Thyroid gland (tissue), 4 donors: ENCODE data around the gene IL22RA1.

Source experiments
- CTCF ChIP-seq, 6 experiments: fragments of 200-600 bp in 3 of 6; fragments of 450-650 bp in 3 of 6; sonication (generic) in 3 of 6; IDR thresholded peaks; one replicate each; pipeline ENCODE4 v1.5.1; 2016 to 2019; ENCODE audit warnings: antibody characterized with exemption in 6 of 6, mild to moderate bottlenecking in 2 of 6, inconsistent platforms in 1 of 6, moderate library complexity in 1 of 6
- POLR2A ChIP-seq, 2 donors: fragments of 450-650 bp; IDR thresholded peaks; one replicate each; pipeline ENCODE4 v1.6.1; 2017; ENCODE audit warnings: antibody characterized with exemption in 2 of 2, mild to moderate bottlenecking in 2 of 2, moderate library complexity in 1 of 2

- TF ChIP-seq CTCF (IDR thresholded peaks at IDR 0.05) (no peak), POLR2A (IDR thresholded peaks at IDR 0.05) (no peak)
Observed at GRCh38 chr1:24169286-24169685, 26.3 kb upstream of the IL22RA1 start.
